ENCODE results near the gene SOX11. TPM values are rescaled to one million over a fixed set of nuclear protein-coding genes. Genes with fewer than 3 reads are reported as not detected.

SOX11 gene
- total RNA-seq, 1 experiment from 2014 or later, result not detected

DNA sequence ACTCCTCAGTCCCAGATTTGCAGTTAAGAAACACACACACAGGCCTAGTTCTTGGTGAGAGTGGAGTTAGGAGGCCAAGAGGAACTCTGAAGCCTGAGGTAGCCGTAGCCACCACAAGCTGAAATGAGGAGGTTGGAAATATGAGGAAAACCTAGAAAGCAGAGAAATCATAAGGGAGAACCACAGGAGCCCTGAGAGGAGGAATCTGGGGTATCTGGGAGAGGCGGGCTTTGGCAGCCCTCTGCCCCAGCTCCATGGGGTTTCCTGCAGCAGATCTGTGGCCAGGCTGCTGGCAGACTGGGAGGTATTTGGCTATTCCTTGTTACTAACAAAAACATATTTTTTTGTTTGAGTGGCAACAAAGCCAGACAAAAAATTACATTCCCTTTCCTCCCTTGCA is 11.0 kb downstream of the SOX11 start:
- H3K79me2 ChIP-seq (ENCODE audit: low read length), result no peaks in the 10 kb centered on the region
- no peaks in the 10 kb centered on the region for H4K20me1 ChIP-seq (ENCODE audit: low read length)
- no peak for ATAC-seq
- no peak overlapping the region for H3K4me2 ChIP-seq (ENCODE audit: low read length)
- no peaks in the 10 kb centered on the region for H3K9me2 ChIP-seq (replicated peaks; ENCODE audit: low read length)
- H3F3A ChIP-seq (ENCODE audit: low read length, unreplicated experiment), result no peaks in the 10 kb centered on the region
- no peak overlapping the region for H3K27ac ChIP-seq (ENCODE audit: low read length)
- no peaks in the 10 kb centered on the region for H3K9me3 ChIP-seq (ENCODE audit: low read length)
- H3K4me3 ChIP-seq (ENCODE audit: low read length), result no peak overlapping the region
- DNase-seq, result no peak
- H3K9ac ChIP-seq (ENCODE audit: low read length), result no peak overlapping the region
- no TSS peak for BruUV-seq (replicated peaks)
- no peaks in the 10 kb centered on the region for H3K27me3 ChIP-seq (ENCODE audit: low read length)
- ChIA-PET CTCF (no interaction called here), POLR2A (ENCODE audit: unreplicated experiment) (no interaction called here)
- no peaks in the 10 kb centered on the region for H3K36me3 ChIP-seq (ENCODE audit: low read depth, low read length)
- H2AFZ ChIP-seq (ENCODE audit: low read length), result no peak overlapping the region
- intact Hi-C loops (cut with micrococcal nuclease), result no loop called here
- TF ChIP-seq EZH2phosphoT487 (IDR thresholded peaks at IDR 0.05; ENCODE audit: borderline replicate concordance, low read length) (no peak), EZH2 (IDR thresholded peaks at IDR 0.05; ENCODE audit: low read length, unreplicated experiment) (no peak)
- TF ChIP-seq, protein P1, sequence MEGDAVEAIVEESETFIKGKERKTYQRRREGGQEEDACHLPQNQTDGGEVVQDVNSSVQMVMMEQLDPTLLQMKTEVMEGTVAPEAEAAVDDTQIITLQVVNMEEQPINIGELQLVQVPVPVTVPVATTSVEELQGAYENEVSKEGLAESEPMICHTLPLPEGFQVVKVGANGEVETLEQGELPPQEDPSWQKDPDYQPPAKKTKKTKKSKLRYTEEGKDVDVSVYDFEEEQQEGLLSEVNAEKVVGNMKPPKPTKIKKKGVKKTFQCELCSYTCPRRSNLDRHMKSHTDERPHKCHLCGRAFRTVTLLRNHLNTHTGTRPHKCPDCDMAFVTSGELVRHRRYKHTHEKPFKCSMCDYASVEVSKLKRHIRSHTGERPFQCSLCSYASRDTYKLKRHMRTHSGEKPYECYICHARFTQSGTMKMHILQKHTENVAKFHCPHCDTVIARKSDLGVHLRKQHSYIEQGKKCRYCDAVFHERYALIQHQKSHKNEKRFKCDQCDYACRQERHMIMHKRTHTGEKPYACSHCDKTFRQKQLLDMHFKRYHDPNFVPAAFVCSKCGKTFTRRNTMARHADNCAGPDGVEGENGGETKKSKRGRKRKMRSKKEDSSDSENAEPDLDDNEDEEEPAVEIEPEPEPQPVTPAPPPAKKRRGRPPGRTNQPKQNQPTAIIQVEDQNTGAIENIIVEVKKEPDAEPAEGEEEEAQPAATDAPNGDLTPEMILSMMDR (conservative IDR thresholded peaks at IDR 0.05; ENCODE audit: low read depth, low read length), result no peak
- no peaks in the 10 kb centered on the region for H3K4me1 ChIP-seq (ENCODE audit: insufficient read depth, low read length)

DNA sequence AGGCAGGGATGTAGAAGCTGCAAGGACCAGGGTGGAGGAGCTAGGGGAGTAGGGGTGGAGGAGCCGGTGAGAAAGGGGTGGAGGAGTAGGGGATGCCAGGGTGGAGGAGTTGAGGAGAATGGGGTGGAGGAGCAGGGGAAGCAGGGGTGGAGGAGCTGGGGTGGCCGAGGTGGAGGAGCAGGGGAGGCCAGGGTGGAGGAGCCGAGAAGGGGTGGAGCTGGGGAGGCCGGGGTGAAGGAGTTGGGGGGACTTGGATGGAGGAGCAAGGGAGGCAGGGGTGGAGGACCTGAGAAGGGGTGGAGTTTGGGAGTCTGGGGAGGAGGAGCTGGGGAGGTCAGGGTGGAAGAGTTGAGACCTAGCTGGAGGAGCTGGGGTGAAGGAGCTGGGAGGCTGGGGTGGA is 13.3 kb downstream of the SOX11 start:
- no peaks in the 10 kb centered on the region for H3K9me2 ChIP-seq (replicated peaks; ENCODE audit: low read length)
- no peaks in the 10 kb centered on the region for H3K9me3 ChIP-seq (ENCODE audit: low read length)
- ATAC-seq (no peak), DNase-seq (no peak)
- H2AFZ ChIP-seq (ENCODE audit: low read length), result no peak overlapping the region
- POLR2A ChIA-PET (ENCODE audit: unreplicated experiment), result no interaction called here
- no peak overlapping the region for H3K4me3 ChIP-seq (ENCODE audit: low read length)
- H3K4me1 ChIP-seq (ENCODE audit: insufficient read depth, low read length), result no peaks in the 10 kb centered on the region
- H3F3A ChIP-seq (ENCODE audit: low read length, unreplicated experiment), result no peaks in the 10 kb centered on the region
- no peak overlapping the region for H3K9ac ChIP-seq (ENCODE audit: low read length)
- intact Hi-C loops (cut with micrococcal nuclease), result no loop called here
- BruUV-seq (replicated peaks), result no TSS peak
- H3K27me3 ChIP-seq (ENCODE audit: low read length), result no peaks in the 10 kb centered on the region
- H3K79me2 ChIP-seq (ENCODE audit: low read length), result no peaks in the 10 kb centered on the region
- no peak overlapping the region for H3K4me2 ChIP-seq (ENCODE audit: low read length)
- no peaks in the 10 kb centered on the region for H4K20me1 ChIP-seq (ENCODE audit: low read length)
- H3K27ac ChIP-seq (ENCODE audit: low read length), result no peak overlapping the region
- TF ChIP-seq EZH2 (IDR thresholded peaks at IDR 0.05; ENCODE audit: low read length, unreplicated experiment) (no peak), EZH2phosphoT487 (IDR thresholded peaks at IDR 0.05; ENCODE audit: borderline replicate concordance, low read length) (no peak)
- TF ChIP-seq, protein P1 (conservative IDR thresholded peaks at IDR 0.05; ENCODE audit: low read depth, low read length), result no peak
- H3K36me3 ChIP-seq (ENCODE audit: low read depth, low read length), result no peaks in the 10 kb centered on the region
- CTCF ChIA-PET, result no interaction called here

DNA sequence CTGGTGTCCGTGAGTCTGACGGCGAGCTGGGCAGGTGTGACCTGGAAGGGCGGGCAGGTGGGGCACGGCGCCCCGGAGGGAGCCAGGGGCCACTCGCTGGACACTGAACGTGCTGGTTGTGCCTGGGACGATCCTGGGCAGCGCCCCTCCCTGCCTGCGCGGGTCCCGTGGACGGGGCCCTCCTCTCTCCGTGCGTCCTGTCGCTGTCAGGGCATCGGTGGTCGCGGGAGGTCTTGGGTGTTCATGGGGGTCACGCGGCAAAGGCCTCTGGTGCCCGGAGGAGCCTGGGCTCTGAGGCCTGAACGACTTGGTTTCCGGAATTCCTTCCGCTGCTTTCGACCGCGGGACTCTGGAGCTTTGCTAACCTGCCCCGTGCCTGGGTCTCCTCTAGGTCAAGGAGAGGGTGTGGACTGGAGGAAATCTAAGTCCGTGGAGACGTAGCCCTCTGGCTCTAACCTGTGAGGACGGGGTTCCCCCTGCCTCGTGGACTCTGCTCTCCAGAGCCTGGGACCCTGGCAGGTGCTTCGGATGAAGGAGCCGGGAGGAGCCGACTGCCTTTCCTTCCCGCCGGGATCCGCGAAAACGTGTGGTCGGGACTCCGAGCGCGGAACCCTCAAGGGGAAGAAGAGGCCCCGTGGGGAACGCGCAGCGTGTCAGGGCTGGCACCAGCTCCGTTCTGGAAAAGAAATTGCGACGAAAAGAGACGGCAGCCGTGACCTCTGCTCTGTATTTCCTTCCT is 14.7 kb downstream of the SOX11 start:
- no TSS peak for BruUV-seq (replicated peaks)
- Histone ChIP-seq H3K27me3 (ENCODE audit: low read length) (no peaks in the 10 kb centered on the region), H3K4me1 (ENCODE audit: insufficient read depth, low read length) (no peaks in the 10 kb centered on the region), H3K4me3 (ENCODE audit: low read length) (no peak overlapping the region), H3K27ac (ENCODE audit: low read length) (no peak overlapping the region), H3K9ac (ENCODE audit: low read length) (no peak overlapping the region), H3K36me3 (ENCODE audit: low read depth, low read length) (no peaks in the 10 kb centered on the region), H3K9me2 (replicated peaks; ENCODE audit: low read length) (no peaks in the 10 kb centered on the region), H3K9me3 (ENCODE audit: low read length) (no peaks in the 10 kb centered on the region), H3K4me2 (ENCODE audit: low read length) (no peak overlapping the region), H4K20me1 (ENCODE audit: low read length) (no peaks in the 10 kb centered on the region), H2AFZ (ENCODE audit: low read length) (no peak overlapping the region), H3K79me2 (ENCODE audit: low read length) (no peaks in the 10 kb centered on the region), H3F3A (ENCODE audit: low read length, unreplicated experiment) (no peaks in the 10 kb centered on the region)
- ChIA-PET POLR2A (ENCODE audit: unreplicated experiment) (no interaction called here), CTCF (no interaction called here)
- DNase-seq (no peak), ATAC-seq (no peak)
- TF ChIP-seq, protein P1 (conservative IDR thresholded peaks at IDR 0.05; ENCODE audit: low read depth, low read length), result no peak
- TF ChIP-seq EZH2 (IDR thresholded peaks at IDR 0.05; ENCODE audit: low read length, unreplicated experiment) (no peak), EZH2phosphoT487 (IDR thresholded peaks at IDR 0.05; ENCODE audit: borderline replicate concordance, low read length) (no peak)
- intact Hi-C loops (cut with micrococcal nuclease), result no loop called here
